Panc1 (cell line): ENCODE results near the gene WASF2. TPM values are rescaled to one million over a fixed set of nuclear protein-coding genes. Genes with fewer than 3 reads are reported as not detected.

ENCODE experiments used
- ATAC-seq: fragments of 200-7000 bp; cut with Tn5 transposase; 2 replicates; pipeline ENCODE4 v1.9.1; 2020; ENCODE audit warnings: mild to moderate bottlenecking, moderate library complexity
- BruUV-seq: library from RNA; stranded (reverse); fragments of 400-500 nt; replicated peaks from 2 replicates; lab custom pipeline; 2021; lab: Mats Ljungman, UMichigan
- CTCF ChIA-PET: fragments of 300-600 bp; sonication (Branson Sonifier 250); formaldehyde crosslinking; loops from one replicate; lab custom pipeline; 2022; ENCODE audit warnings: antibody characterized with exemption; lab: Charles Lee
- POLR2A ChIA-PET: fragments of 300-600 bp; sonication (Branson Sonifier 250); formaldehyde crosslinking; loops from one replicate; lab custom pipeline; 2022; ENCODE audit warnings: antibody characterized with exemption; lab: Charles Lee
- DNase-seq: peaks from one replicate; pipeline ENCODE4 v3.0.0-alpha.2; 2010; ENCODE audit warnings: low read depth, low spot score
- H3K27ac ChIP-seq: 2 replicates; pipeline ENCODE4 v1.5.1; 2011; ENCODE audit warnings: mild to moderate bottlenecking, low read length, inconsistent platforms
- H3K27me3 ChIP-seq: fragments of 200-500 bp; sonication (Bioruptor generic); 2 replicates; pipeline ENCODE4 v1.6.0; 2014; ENCODE audit warnings: low read length, inconsistent platforms; ENCODE audit not compliant: control insufficient read depth, insufficient read depth
- H3K36me3 ChIP-seq: fragments of 200-500 bp; sonication (Bioruptor generic); 2 replicates; pipeline ENCODE4 v1.5.1; 2014; ENCODE audit warnings: inconsistent platforms, mild to moderate bottlenecking, low read length, moderate library complexity; ENCODE audit not compliant: control insufficient read depth, insufficient read depth
- H3K4me1 ChIP-seq: 2 replicates; pipeline ENCODE4 v1.5.1; 2011; ENCODE audit warnings: inconsistent platforms, mild to moderate bottlenecking, low read length, moderate library complexity; ENCODE audit not compliant: control insufficient read depth, insufficient read depth
- H3K4me3 ChIP-seq, 2 experiments: 2 replicates each; pipeline ENCODE4 v1.5.1; 2011 to 2012; ENCODE audit warnings: low read depth in 2 of 2, low read length in 2 of 2, mild to moderate bottlenecking in 2 of 2, inconsistent platforms in 1 of 2, moderate library complexity in 1 of 2
- H3K9me3 ChIP-seq: fragments of 200-500 bp; sonication (Bioruptor generic); 2 replicates; pipeline ENCODE4 v1.5.1; 2014; ENCODE audit warnings: low read depth, mild to moderate bottlenecking, inconsistent platforms, low read length, moderate library complexity; ENCODE audit not compliant: control insufficient read depth, insufficient read depth
- CTCF ChIP-seq: fragments of 450-650 bp; IDR thresholded peaks from 2 replicates; pipeline ENCODE4 v1.5.1; 2017; ENCODE audit warnings: mild to moderate bottlenecking
- POLR2AphosphoS5 ChIP-seq: IDR thresholded peaks from 2 replicates; pipeline ENCODE4 v1.6.1; 2012; ENCODE audit warnings: mild to moderate bottlenecking, low read depth, low read length, moderate library complexity
- REST ChIP-seq, 2 experiments: IDR thresholded peaks; 2 replicates each; pipeline ENCODE4 v1.6.1; 2011 to 2012; ENCODE audit warnings: low read depth in 2 of 2, control low read depth in 1 of 2, low read length in 1 of 2, mild to moderate bottlenecking in 1 of 2, moderate library complexity in 1 of 2; ENCODE audit not compliant: insufficient read depth in 1 of 2
- SIN3A ChIP-seq: IDR thresholded peaks from 2 replicates; pipeline ENCODE4 v1.6.1; 2012; ENCODE audit warnings: low read depth, mild to moderate bottlenecking, low read length, moderate library complexity, borderline replicate concordance; ENCODE audit not compliant: insufficient read depth
- TCF7L2 ChIP-seq: IDR thresholded peaks from 2 replicates; pipeline ENCODE4 v1.6.1; 2011; ENCODE audit warnings: mild to moderate bottlenecking, low read depth, low read length, inconsistent platforms
- in situ Hi-C: cut with HindIII; loops from 2 replicates; pipeline ENCODE4 v1.10.0; 2016; ENCODE audit warnings: low sequenced_read_pairs, low pct_unique_long_range_greater_than_20kb
- intact Hi-C: fragments of 100-400 bp; cut with micrococcal nuclease; formaldehyde crosslinking; loops from one replicate; pipeline ENCODE4 v1.10.0; 2022; ENCODE audit not compliant: unreplicated experiment
- total RNA-seq: library from RNA; stranded (reverse); gene quantifications from one replicate; pipeline ENCODE4 v1.2.1, GENCODE V29; 2021; ENCODE audit not compliant: unreplicated experiment

WASF2 gene
- total RNA-seq, 1 experiment from 2014 or later: 121 TPM

GRCh38 chr1:27427329-27427728 lies 62.6 kb downstream of the WASF2 start:
- intact Hi-C loops (no loop called here), in situ Hi-C loops (no loop called here)
- BruUV-seq: no TSS peak
- ATAC-seq: no peak
- H3K27ac ChIP-seq: no peak overlapping the region
- no peaks in the 10 kb centered on the region for H3K36me3 ChIP-seq
- no peak for TF ChIP-seq REST (IDR thresholded peaks at IDR 0.05; ENCODE audit: insufficient read depth in 1 of 2, low read depth in 2 of 2, low read length in 1 of 2)
- TF ChIP-seq CTCF: no peak
- no peak for TF ChIP-seq POLR2AphosphoS5
- no peak for TF ChIP-seq SIN3A
- TF ChIP-seq TCF7L2: no peak
- H3K9me3 ChIP-seq: no peaks in the 10 kb centered on the region
- H3K4me3 ChIP-seq: no peak overlapping the region
- no peaks in the 10 kb centered on the region for H3K27me3 ChIP-seq
- peaks cover 2% of the 10 kb centered on the region; the same call in 1 of the 2 replicates for H3K4me1 ChIP-seq
- POLR2A ChIA-PET: interaction anchor here (0.6 kb wide), 1 partner anchor 61 kb away, joined by 3 read pairs; no protein-coding TSS in a partner anchor
- CTCF ChIA-PET: no interaction called here
- no peak for DNase-seq

GRCh38 chr1:27423709-27424108 lies 66.3 kb downstream of the WASF2 start:
- intact Hi-C loops: no loop called here
- no peak for TF ChIP-seq SIN3A
- TF ChIP-seq POLR2AphosphoS5: no peak
- TF ChIP-seq REST (IDR thresholded peaks at IDR 0.05; ENCODE audit: insufficient read depth in 1 of 2, low read depth in 2 of 2, low read length in 1 of 2): no peak
- TF ChIP-seq CTCF: no peak
- TF ChIP-seq TCF7L2: no peak
- CTCF ChIA-PET: no interaction called here
- POLR2A ChIA-PET: no interaction called here
- no peaks in the 10 kb centered on the region for H3K27me3 ChIP-seq
- no TSS peak for BruUV-seq
- H3K9me3 ChIP-seq: no peaks in the 10 kb centered on the region
- no peak overlapping the region for H3K27ac ChIP-seq
- H3K36me3 ChIP-seq: no peaks in the 10 kb centered on the region
- in situ Hi-C loops: no loop called here
- no peak for ATAC-seq
- H3K4me1 ChIP-seq: peaks cover 5% of the 10 kb centered on the region
- DNase-seq: no peak
- H3K4me3 ChIP-seq: no peak overlapping the region
